GM19193 (cell line): ENCODE measurements around the gene OBI1.

ENCODE experiments used
- POLR2A ChIP-seq: IDR thresholded peaks from 4 replicates; pipeline ENCODE4 v1.6.1; 2011; ENCODE audit not compliant: insufficient read depth, insufficient read length; ENCODE audit errors: extremely low read depth

OBI1 gene

DNA sequence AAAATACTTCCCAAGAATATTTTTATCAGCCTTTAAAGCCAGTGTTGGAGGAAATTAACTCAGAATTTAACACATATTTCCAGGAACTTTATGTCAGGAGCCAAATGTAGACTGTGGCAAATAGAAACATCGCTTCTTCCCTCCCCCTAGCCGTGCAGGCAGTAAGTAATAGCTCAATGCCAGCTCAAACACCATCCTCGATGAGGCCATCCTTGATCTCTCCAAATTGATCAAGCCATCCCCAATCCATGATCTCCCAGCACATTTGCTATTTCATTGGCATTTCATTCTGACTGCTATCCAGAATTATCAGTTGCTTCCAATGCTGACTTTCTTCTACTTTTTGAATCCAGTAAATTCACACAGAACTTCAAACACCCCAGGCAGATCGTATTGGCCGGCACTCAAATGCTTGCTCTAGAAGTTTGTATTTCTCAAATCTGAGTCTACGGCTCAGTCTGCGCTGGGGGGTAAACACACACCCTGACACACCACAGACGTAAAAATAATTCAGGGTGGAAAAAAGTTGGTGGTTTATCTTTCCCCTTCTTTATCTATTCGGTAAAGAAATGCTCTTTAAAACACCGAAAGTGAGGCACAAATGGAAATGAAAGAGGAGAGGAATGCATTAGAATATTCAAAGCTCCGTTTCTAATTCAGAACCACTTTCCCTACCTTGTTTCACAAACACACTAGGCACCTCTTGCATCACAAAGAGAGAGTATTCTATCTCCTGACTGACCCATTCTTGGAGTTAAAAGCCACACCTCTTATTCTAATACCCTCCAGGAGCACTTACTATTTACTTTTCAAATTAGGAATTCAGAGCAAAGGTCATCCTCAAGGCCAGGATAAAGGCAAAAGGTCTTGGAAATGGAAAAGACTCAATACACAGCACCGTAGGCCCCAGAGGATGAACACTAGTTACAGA, 991 bp downstream of the OBI1 start:
- TF ChIP-seq POLR2A: no peak

DNA sequence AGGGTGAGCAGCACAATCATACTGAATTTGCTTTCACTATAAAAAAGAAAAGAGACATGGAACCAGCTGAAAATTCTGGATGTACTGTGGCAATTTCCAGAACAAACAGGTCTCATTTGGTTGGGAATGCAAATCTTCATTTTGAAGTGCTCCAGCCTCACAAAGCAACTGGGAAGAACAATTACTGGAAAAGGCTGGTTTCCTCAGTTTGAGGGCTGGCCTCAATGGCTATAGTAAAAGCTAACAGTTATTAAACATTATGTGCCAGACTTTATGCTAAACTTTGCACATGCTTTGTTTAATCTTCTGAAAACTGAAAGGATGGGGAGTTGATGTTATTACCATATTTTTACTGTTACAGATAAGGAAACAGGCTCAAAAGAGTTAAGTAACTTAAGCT, 3.0 kb downstream of the OBI1 start:
- TF ChIP-seq POLR2A: no peak

DNA sequence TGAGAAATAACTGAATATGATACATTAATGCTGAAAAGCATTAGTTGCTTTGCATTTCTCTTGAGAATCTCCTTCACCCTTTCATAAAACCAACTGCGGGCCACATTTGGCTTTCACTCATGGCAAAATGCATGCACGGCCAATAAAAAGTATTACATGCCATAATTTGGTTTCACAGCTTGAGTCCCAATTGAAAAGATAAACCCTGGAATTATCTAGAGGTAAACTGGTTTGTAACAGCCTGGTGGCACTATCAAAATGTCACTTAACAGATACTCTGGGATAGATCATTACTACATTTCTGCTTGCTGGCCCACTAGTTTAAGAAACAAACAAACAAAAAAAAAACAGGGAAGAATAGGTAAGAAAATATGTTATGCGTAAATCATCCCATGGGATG, 3.9 kb downstream of the OBI1 start:
- TF ChIP-seq POLR2A: no peak

DNA sequence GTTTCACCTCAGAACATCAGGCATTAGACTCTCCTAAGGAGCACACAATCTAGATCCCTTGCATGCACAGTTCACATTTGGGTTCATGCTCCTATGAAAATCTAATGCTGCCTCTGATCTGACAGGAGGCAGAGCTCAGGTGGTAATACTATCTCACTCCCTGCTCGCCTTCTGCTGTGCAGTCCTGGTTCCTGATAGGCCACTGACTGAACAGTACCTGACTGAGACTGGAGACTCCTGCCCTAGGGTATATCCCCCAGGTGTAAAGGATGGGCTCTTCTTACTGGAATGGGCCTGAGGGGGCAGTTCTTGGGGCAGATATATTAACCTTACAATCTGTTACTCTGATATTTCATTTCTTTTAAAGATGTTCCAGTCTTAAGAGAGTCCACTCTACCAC, 6.3 kb downstream of the OBI1 start:
- no peak for TF ChIP-seq POLR2A

DNA sequence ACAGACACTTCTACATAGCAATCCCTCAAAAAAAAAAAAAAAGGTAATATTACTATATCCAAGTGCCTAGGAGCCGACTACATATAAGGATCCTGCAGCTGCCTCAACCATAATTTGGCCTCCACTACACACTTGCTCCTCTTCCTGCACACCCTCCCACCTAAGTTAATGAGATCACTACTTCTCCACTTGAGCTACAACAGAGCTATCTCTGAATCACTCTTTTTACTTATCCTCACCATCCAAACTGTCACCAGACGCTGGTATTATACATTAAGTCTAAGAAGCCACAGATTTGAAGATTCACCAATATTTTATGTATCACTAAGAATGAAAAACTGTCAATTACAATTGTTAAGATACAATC, 8.3 kb downstream of the OBI1 start:
- no peak for TF ChIP-seq POLR2A

DNA sequence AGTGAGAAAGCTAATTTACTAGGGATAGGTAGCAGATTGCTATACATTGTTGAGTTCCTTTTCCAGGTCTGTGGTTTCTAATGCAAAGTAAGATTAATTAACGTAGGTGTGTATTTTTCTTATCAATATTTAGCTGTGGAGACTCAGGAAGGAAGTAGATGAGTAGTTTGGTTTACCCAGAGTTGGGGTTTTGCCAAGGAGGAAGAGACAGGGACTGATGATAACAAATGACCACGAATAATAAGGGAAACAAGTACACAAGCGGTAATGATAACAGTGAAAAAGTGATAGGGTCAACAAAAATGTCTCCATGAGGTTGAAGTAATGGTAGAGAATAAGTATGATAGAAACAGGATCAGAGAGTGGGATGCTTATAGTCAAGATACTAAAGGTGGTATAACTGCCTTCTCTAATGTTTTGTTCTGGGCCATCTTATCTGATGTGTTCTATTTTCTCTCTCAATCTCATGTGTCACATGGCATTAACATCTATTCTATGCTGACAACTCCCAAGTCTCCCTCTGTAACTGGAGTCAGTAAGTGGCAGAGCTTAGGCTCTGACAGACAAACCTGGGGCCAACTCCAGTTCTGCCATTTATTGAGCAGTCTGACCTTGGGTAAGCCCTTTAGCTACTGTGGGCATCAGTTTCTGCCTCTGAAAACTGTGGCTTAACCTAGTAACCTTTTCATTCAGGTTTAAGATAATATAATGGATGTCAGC, 8.8 kb downstream of the OBI1 start:
- no peak for TF ChIP-seq POLR2A

DNA sequence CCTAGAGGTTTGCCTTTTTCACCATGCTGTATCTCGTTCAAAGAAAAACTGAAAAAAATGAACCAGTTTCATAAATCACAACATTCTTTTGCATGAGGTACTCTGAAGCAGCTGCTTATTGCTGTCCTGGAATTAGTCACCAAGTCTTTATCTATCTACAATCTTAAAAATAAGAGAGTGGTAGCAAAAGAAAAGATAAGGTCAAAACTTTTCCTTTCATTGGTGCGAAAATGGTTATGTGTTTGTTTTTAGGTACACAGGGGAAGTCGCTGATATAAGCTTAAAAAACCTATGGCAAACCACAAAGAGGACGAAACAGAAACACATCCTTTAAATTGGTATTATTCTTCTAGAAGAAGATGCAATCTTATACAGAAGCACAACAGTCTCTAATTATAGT, 20.7 kb downstream of the OBI1 start:
- TF ChIP-seq POLR2A: no peak

DNA sequence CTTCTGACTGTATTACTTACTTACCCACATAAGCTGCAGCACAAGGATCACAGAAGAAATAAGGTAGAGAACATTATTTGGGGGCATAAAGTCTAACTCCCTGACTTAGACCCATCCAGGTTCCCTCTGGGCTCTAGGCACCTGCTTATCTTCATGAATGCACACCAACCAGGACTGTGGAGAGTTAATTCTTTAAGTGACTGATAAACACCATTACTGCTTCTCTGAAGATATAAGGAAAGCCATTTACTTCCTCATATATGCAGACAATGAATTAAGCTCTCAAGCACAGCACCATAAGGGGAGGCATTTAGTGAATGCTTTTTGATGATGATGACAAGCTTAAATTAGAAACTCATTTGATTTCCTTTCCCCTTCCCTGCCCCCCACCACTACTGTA, 22.5 kb downstream of the OBI1 start:
- no peak for TF ChIP-seq POLR2A

DNA sequence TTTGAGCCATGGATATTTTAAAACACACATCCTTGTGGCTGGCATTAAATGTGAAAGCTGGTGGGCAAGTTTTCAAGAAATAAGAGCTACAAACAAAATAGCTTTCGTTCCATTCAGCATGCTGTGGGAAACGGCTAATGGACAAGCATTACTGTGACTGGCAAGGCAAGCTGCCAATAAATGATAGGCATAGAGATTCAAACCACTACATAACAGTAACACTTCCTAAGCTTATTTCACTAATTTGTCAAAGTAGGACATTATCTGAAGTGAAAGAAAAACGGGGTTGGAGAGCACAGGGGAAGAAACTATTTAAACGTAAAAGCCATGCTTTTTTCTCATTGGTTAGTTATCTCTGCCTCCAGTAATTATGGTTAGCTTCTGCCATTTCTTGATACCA, 26.0 kb downstream of the OBI1 start:
- TF ChIP-seq POLR2A: no peak

DNA sequence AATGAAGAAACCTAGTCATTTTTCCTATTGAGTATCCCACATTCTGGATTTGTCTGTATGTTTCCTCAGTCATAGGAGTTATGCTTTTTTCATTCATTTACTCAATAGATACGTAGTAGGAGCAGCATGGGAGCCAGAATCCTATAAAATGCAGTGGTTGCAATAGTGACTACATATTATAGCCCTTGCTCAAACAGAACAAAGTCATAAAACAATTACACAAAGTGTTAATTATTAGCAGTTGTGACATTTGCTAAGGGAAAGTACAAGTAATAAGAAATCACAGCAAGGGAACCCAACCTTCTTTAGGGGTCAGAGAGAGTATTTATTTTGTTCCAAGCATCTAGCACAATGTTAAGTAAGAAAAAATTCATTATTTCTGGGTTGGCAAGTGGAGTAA, 27.9 kb downstream of the OBI1 start:
- TF ChIP-seq POLR2A: no peak

DNA sequence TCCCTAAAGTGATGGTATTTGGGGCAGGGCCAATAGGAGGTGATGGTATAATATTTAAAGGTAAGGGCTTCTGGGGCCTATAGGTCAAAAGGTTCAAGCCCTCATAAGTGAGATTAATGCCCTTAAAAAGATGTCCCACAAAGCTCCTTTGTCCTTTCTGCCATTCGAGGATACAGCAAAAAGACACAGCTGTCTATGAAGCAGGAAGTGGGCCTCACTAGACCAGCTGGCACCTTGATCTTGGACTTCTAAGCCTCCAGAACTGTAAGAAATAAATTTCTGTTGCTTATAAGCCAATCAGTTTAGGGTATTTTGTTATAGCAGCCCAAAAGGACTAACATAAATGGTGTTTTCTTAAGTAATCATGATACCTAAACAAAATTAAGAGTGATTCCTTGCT, 28.4 kb downstream of the OBI1 start:
- TF ChIP-seq POLR2A: no peak

DNA sequence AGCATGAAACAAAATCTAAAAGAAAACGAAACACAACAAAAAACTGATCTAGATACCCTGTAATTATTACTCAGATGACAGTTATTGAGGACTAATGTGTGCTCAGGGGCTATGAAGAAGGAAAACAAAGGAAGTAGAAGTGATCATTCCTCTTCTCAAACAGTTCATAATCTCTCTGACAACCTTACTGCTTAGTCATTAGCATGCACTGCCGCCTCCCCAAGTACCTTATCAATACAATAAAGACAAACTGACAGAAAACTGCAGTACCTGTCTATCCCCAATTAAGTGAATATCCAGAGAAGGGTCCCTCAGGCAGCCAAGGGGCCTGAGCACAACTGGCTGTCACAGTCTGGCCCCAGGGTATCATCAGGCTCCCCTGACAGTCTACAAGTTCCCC, 33.6 kb downstream of the OBI1 start:
- no peak for TF ChIP-seq POLR2A

DNA sequence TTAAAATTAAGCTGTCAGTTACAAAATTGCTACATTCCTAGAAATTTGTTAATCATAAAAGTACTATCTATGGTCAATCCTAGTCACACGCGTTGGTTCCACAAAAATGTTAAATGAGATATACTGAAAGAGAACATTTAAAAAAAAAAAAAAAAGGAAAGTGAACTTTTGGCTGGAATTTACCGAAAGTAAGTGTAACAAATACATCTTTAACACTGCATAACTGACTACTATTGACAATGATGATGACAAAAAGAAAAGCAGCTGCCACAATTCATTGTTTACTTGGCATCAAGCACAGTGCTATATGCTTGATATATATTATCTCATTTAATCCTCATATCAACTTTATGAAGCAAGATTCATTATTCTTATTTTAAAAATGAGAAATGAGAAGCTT, 35.8 kb downstream of the OBI1 start:
- no peak for TF ChIP-seq POLR2A

DNA sequence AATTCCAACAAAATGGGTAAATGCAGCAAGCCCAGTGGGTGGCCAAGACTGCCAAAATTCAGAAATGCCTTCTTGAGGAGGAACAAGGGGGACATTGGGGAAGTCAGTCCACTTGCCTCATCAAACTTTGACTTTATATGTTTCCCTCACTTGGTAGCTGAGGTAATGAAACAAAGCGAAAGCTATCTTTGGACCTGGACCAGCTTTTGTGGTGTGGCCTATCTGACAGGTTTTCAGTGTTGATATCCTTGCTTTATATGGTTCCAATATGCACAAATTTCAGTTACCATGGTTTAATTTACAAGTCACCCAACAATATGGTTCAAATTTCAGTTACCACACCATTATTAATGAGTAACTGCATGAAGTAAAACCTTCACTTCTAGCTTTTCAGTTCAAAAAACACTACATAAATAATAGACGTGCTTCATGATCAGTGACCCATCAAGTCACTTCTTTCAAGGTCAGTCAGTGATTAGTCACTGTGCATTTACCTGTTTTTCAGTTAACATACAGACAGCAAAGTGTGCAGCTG, 38.0 kb downstream of the OBI1 start:
- no peak for TF ChIP-seq POLR2A

DNA sequence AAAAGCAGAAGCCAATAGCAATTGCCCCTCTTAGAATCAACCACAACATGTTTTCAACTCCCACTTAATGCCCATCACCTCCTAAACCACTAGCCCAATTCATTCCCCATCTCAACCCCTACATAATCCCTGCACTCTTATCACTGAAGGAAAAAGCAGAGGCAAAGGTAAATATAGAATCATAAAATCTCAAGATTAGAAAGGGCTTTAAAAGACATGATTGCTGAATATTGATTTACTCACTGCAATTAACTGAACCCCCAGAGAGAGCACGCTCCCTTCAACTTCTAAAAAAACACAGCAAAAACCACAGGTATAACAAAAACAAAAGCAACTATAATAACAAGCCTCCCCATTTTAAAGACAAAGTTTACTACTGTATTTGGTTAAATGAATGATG, 40.5 kb downstream of the OBI1 start:
- TF ChIP-seq POLR2A: no peak

DNA sequence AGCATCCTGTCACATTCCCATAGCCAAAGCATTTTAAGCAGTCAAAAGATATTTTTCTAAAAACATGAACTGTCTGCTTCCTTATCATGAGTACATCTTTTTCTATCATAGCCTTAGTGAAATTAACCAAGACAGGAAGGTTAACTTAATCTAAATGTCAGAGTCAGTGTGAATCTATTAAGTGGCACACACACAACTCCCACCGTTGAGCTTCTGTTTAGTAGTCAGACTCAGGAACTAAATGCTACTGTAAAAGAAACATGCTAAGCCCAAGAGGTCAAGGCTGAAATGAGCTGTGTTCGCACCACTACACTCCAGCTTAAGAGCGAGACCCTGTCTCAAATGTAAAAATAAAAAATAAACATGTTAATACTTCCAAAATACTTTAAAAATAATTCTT, 47.9 kb downstream of the OBI1 start:
- no peak for TF ChIP-seq POLR2A
